GM18861 (cell line): ENCODE data around the gene ATP10A.

Source experiments
- ATAC-seq: cut with Tn5 transposase; IDR thresholded peaks from one replicate; pipeline ENCODE4 v1.9.1; 2021; ENCODE audit not compliant: unreplicated experiment

Gene ATP10A

DNA sequence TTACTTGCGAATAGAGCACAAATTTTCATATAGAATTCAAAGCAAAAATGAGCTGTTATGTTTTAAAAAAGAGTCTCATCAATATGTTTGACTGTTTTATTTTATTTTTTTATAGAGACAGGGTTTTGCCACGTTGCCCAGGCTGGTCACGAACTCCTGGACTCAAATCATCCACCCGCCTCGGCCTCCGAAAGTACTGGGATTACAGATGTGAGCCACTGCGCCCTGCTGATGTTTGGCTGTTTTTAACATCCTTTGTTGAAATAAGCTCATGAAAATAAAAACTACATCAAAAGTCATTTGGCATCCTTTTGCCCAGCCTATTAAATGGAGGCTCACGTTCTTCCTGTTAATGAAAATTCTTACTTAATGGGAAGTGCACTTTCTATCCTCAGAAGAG is 154.7 kb downstream of the ATP10A start:
- no peak for ATAC-seq

GRCh38 chr15:25707656-25708365 is 155.3 kb downstream of the ATP10A start:
- ATAC-seq, result no peak

- no peak for ATAC-seq
Observed at GRCh38 chr15:25706176-25706955, 156.8 kb downstream of the ATP10A start.

- ATAC-seq, result no peak
Observed at GRCh38 chr15:25705433-25706115, 157.6 kb downstream of the ATP10A start.

DNA sequence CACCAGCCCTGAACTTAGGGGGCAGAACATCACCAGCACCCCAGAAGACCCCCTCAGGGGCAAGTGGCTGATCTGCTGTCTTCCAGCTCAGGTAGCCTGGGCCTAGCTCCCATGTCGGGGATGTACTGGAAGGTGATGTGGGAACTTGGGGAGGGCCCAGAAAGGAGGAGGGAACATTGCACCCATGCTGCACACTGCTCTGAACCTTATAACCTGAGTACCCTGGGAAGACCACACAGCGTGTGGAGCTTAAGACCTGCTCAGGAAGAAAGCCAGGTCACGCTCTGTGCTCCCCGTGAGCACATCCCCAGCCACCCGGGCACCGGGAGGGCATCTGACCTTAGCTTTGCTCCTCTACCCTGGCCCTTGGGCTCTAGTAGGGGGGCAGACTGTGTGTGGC is 159.4 kb downstream of the ATP10A start:
- no peak for ATAC-seq

- no peak for ATAC-seq
Observed at GRCh38 chr15:25701721-25702465, 161.2 kb downstream of the ATP10A start.

DNA sequence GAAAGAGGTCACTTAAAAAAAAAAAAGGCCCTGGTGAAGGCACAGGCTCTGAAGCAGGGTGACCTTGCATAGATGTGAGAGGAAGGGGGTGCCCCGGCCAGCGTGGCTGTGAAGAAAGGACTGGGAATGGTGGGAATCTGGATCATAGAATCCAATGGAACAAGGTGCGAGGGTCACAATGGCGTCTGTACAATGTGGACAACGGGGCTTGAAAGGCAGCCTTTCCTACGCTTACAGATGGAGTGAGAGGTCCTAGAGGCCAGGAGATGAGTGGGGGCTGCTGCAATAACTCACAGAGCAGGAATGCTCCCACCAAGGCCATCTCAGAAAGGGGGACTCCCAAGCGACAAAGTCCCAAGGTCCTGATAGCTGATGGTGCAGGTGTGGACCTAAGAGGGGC is 162.2 kb downstream of the ATP10A start:
- ATAC-seq, result no peak

GRCh38 chr15:25697586-25697985 is 165.5 kb downstream of the ATP10A start:
- ATAC-seq, result no peak

GRCh38 chr15:25695875-25696760 is 167.0 kb downstream of the ATP10A start:
- ATAC-seq, result no peak

- ATAC-seq, result no peak
Observed at GRCh38 chr15:25694823-25695312, 168.3 kb downstream of the ATP10A start.

DNA sequence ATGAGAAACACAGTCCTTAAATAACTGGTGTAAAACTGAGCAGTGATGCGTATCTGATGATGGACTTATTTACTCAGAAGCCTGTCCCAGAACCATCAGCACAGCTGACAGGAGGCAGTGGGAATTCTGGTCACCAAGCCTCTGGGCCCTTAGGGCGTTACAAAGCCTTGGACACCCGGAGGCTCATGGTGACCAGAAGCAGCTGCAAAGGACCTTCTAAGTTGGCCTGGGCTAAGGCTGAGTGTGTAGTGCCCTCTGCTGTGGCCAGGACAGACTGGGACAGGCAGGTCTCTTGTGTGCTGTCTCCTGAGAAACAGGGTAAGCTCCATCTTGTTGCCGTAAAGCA is 168.9 kb downstream of the ATP10A start:
- ATAC-seq, result no peak

DNA sequence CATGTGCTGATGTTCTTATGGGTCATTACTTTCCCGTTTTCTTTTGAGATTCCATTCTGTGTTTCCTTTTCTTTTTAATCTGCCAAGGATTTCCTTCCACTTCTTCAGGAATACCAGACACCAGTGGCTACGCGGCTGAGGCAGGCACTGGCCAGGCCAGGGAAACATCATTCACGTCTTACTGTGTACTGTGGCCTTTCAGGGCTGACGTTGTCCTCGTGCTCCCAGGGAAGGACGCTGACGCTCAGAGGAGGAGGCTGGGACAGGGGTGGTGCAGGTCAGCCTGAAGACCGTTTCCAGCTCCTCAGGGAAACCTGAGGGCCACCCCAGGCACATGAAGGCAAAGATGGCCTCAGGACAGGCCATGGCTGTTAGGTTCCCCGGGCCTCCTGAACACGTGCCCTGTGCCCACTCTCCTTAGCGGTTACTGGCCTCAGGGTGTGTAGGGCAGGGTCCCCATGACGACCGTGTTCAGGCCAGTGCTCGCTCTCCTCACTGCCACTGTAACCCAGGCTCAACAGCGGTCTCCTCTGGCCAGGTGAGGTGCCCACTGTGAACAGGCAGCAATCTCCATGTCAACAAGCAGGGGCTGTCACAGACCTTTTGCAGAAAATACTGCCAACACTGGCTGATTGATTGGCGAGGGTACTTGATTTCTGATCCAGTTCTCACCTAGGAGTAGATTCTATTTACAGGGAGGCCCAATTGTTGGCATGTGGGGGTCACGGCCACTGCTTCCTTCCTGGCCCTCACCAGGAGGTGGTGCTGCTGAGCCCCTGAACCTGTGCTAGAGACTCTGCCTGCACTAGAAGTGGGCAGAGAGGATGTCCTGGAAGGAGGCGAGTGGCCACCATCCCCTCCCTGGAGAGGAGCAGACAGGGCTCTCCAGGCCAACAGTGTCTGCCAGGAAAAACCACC is 169.5 kb downstream of the ATP10A start:
- peak; percentile 64 for ATAC-seq

- ATAC-seq, result no peak
Observed at GRCh38 chr15:25691544-25692430, 171.3 kb downstream of the ATP10A start.

GRCh38 chr15:25690673-25691543 is 172.2 kb downstream of the ATP10A start:
- no peak for ATAC-seq

DNA sequence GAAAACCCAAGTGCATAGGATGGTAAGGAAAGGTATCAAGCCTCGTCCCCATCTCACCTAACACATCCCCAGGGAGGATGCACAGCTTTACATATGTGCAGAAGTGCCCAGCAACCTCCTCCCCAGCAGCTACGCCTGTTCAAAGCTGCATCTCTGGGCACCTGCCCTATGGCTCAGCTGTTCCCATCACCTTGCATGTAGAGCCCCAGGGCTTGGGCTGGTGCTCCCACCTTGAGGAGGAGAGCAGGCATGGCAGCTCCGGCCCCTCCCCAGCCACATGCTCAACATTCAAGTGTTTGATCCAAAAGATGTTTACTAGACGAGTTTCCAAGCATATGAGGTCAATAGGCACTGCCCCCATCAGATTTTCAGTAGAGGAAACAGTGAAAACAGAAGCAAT is 173.5 kb downstream of the ATP10A start:
- no peak for ATAC-seq

- no peak for ATAC-seq
Observed at GRCh38 chr15:25688166-25688565, 175.0 kb downstream of the ATP10A start.

GRCh38 chr15:25687689-25688088 is 175.4 kb downstream of the ATP10A start:
- ATAC-seq, result no peak
